Stimulated activated CD8-positive, alpha-beta memory T cell treated with anti-CD3 and anti-CD28 coated beads, Interleukin-7, amount 100 ng/mL, for 48 hours (primary cell): Measurements from ENCODE around the gene FOS.
"Not testable (repeated sequence)": the region's sequence is repeated elsewhere in the genome, so short reads cannot be mapped to it uniquely, and the experiment has no call there.

Source experiments
- DNase-seq, 2 donors: peaks; one replicate each; pipeline ENCODE4 v3.0.0-alpha.2; 2020; ENCODE audit warnings: low read depth in 1 of 2; ENCODE audit errors: extremely low read depth in 1 of 2

The FOS gene

GRCh38 chr14:75293920-75294648 is 15.5 kb downstream of the FOS start:
- DNase-seq = peak; percentile 85 to 91

GRCh38 chr14:75294649-75295033 is 16.0 kb downstream of the FOS start:
- DNase-seq = no peak

GRCh38 chr14:75295061-75295461 is 16.4 kb downstream of the FOS start:
- no peak for DNase-seq

- DNase-seq = peak in 1 of 2 donors; percentile 56
Observed at GRCh38 chr14:75295491-75296345, 17.1 kb downstream of the FOS start.

GRCh38 chr14:75297411-75298040 is 18.9 kb downstream of the FOS start:
- DNase-seq = no peak

GRCh38 chr14:75298187-75298965 is 19.7 kb downstream of the FOS start:
- no peak for DNase-seq

- DNase-seq = no peak
Observed at GRCh38 chr14:75299059-75299458, 20.4 kb downstream of the FOS start.

- DNase-seq = no peak
Observed at GRCh38 chr14:75299576-75299975, 20.9 kb downstream of the FOS start.

GRCh38 chr14:75301666-75302325 is 23.2 kb downstream of the FOS start:
- peak in 1 of 2 donors; percentile 34 for DNase-seq

- DNase-seq = no peak
Observed at GRCh38 chr14:75303381-75303789, 24.8 kb downstream of the FOS start.

GRCh38 chr14:75306410-75306809 is 27.8 kb downstream of the FOS start:
- DNase-seq = not testable (repeated sequence)

- no peak for DNase-seq
Observed at GRCh38 chr14:75306927-75307699, 28.5 kb downstream of the FOS start.

GRCh38 chr14:75307700-75308379 is 29.2 kb downstream of the FOS start:
- peak in 1 of 2 donors; percentile 55 for DNase-seq

GRCh38 chr14:75308991-75309390 is 30.4 kb downstream of the FOS start:
- not testable (repeated sequence) for DNase-seq

GRCh38 chr14:75309561-75309960 is 30.9 kb downstream of the FOS start:
- not testable (repeated sequence) for DNase-seq

GRCh38 chr14:75310295-75311111 is 31.9 kb downstream of the FOS start:
- no peak for DNase-seq

- no peak for DNase-seq
Observed at GRCh38 chr14:75311356-75311755, 32.7 kb downstream of the FOS start.

- no peak for DNase-seq
Observed at GRCh38 chr14:75312341-75312740, 33.7 kb downstream of the FOS start.
